RWPE1 (cell line): Measurements from ENCODE around the gene CCDC91.

ENCODE experiments used
- CTCF ChIA-PET: fragments of 350-600 bp; sonication (Branson Sonifier 250); formaldehyde crosslinking; extraction: SDS; loops from one replicate; lab custom pipeline; 2021; lab: Yijun Ruan, JAX
- POLR2A ChIA-PET: fragments of 400-600 bp; formaldehyde crosslinking; extraction: SDS; loops from one replicate; lab custom pipeline; 2020; ENCODE audit warnings: antibody characterized with exemption; ENCODE audit not compliant: low non-redundant PET; lab: Yijun Ruan, JAX
- DNase-seq: peaks from one replicate; pipeline ENCODE4 v3.0.0; 2012; ENCODE audit warnings: low spot score
- H3K27ac ChIP-seq: fragments of 450-650 bp; 2 replicates; pipeline ENCODE4 v1.5.1; 2017
- TF ChIP-seq, protein P1 (sequence below): fragments of 450-650 bp; conservative IDR thresholded peaks from 2 replicates; pipeline ENCODE4 v1.5.1; 2017; ENCODE audit warnings: low read depth, mild to moderate bottlenecking

The CCDC91 gene

DNA sequence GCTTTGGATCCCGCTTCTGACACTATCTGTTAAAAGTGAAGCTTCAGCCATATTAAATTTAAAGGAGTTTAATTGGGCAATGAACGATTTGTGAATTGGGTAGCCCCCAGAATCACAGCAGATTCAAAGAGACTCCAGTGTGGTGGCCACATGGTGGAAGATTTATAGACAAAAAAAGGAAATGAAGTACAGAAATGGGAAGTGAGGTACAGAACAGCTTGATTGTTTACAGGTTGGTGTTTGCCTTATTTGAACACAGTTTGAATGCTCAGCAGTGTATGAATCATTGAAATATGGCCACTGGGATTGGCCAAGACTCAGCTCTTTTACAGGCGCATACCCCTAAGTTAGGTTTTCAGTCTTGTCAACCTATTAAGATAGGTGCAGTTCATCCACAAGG lies 21.9 kb downstream of the CCDC91 start:
- ChIA-PET CTCF (interaction anchor here (0.6 kb wide), 1 partner anchor 20 kb away, joined by 3 read pairs; no protein-coding TSS in a partner anchor), POLR2A (no interaction called here)
- DNase-seq = no peak
- H3K27ac ChIP-seq = no peak overlapping the region
- TF ChIP-seq, protein P1, sequence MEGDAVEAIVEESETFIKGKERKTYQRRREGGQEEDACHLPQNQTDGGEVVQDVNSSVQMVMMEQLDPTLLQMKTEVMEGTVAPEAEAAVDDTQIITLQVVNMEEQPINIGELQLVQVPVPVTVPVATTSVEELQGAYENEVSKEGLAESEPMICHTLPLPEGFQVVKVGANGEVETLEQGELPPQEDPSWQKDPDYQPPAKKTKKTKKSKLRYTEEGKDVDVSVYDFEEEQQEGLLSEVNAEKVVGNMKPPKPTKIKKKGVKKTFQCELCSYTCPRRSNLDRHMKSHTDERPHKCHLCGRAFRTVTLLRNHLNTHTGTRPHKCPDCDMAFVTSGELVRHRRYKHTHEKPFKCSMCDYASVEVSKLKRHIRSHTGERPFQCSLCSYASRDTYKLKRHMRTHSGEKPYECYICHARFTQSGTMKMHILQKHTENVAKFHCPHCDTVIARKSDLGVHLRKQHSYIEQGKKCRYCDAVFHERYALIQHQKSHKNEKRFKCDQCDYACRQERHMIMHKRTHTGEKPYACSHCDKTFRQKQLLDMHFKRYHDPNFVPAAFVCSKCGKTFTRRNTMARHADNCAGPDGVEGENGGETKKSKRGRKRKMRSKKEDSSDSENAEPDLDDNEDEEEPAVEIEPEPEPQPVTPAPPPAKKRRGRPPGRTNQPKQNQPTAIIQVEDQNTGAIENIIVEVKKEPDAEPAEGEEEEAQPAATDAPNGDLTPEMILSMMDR = no peak

DNA sequence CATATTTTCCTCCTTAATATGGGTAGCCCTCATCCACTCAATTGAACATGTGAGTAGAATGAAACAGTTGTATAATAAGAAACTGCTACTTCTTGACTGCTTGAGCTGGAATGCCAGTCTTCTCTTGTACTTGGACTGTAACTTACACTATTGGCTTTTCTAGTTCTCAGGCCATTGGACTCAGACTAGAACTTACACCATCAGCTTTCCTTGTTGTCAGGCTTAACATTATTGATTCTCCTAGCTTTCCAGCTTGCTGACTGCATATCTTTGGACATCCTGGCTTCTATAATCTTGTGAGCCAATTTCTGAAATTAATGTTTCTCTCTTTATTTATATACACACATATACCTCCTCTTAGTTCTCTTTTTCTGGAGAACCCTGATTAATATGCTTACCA lies 24.8 kb downstream of the CCDC91 start:
- TF ChIP-seq, protein P1 = no peak
- ChIA-PET POLR2A (no interaction called here), CTCF (interaction anchor here (0.5 kb wide), 1 partner anchor 332 kb away, joined by 3 read pairs; no protein-coding TSS in a partner anchor)
- DNase-seq = no peak
- no peak overlapping the region for H3K27ac ChIP-seq

DNA sequence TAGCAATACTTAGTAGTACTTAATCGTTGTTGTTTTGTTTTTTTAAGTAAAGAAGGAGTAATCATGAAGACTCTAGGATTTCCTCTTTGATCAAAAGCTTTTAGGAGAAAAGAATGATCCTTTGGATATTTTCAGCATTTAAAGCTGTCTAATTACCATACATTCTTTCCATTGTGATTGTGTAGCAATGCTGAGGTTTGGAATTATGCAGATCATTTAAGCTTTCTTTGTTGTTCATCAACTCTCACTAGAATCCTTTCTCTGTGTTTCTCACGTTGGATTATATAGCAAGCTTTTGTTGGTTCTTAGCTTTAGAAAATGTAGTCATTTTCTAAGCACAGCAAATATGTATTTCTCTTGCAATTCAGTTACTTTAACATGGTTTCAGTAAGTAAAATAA lies 25.8 kb downstream of the CCDC91 start:
- DNase-seq = no peak
- CTCF ChIA-PET = interaction anchor here (0.6 to 0.7 kb wide), 2 partner anchors 16 to 75 kb away, joined by 3 read pairs; no protein-coding TSS in a partner anchor
- POLR2A ChIA-PET = no interaction called here
- TF ChIP-seq, protein P1 = no peak
- H3K27ac ChIP-seq = no peak overlapping the region

DNA sequence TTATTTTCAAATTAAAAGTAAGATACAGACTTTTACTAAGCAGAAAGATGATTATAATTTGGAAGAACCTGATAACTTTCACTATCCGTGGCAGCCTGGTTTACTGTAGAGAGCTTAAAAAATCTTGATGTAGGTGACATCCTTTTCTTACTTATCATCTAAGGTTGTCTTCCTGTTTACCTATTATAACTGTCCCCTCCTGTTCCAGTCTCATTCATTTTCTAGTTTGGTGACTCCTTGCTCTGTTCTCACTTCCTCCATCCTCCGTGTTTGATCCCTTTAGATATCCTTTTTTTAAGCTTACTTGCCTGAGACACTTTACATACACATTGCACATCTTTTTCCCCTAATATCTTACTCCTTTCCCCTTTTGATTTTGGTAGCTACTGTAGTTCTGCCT lies 27.5 kb downstream of the CCDC91 start:
- ChIA-PET CTCF (no interaction called here), POLR2A (no interaction called here)
- no peak for DNase-seq
- H3K27ac ChIP-seq = no peak overlapping the region
- TF ChIP-seq, protein P1 = no peak

DNA sequence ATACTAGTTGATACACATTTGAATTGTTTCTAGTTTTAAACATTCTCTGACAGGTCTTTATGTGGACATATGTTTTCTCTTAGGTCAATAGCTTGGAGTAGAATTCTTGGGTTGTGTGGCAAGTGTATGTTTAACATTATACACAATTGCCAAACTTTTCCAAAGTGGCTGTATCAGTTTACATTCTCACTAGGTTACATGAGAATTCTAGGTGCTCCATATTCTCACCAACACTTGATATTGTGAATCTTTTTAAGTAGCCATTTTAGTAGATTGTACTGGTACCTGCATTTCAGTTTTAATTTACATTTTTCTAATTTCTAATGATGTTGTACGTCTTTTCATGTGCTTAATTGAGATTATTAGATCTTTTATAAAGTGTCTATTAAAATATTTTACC lies 28.6 kb downstream of the CCDC91 start:
- ChIA-PET POLR2A (no interaction called here), CTCF (no interaction called here)
- no peak overlapping the region for H3K27ac ChIP-seq
- TF ChIP-seq, protein P1 = no peak
- no peak for DNase-seq

DNA sequence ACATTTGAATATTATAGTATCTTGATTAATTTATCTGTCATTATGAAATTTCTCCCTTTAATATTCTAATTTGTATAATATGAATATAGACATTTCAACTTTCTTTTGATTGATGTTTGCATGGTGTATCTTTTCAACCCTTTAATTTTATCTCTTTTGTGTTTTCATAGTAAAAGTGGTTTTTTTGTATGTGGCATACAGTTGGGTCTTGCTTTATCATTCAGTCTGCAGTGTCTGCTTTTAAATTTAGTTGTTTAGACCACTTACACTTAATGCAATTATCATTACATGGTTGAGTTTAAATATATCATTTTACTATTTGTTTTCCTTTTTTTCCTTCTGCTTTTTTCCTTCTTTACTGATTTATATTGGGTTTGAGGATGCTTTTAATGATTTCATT lies 29.6 kb downstream of the CCDC91 start:
- ChIA-PET CTCF (no interaction called here), POLR2A (no interaction called here)
- DNase-seq = no peak
- TF ChIP-seq, protein P1 = no peak
- no peak overlapping the region for H3K27ac ChIP-seq
